ENCODE measurements around the gene GID4. TPM values are rescaled to one million over a fixed set of nuclear protein-coding genes. Genes with fewer than 3 reads are reported as not detected.

Gene GID4
- polyA plus RNA-seq, 2 donors = 6.2 to 7.5 TPM

DNA sequence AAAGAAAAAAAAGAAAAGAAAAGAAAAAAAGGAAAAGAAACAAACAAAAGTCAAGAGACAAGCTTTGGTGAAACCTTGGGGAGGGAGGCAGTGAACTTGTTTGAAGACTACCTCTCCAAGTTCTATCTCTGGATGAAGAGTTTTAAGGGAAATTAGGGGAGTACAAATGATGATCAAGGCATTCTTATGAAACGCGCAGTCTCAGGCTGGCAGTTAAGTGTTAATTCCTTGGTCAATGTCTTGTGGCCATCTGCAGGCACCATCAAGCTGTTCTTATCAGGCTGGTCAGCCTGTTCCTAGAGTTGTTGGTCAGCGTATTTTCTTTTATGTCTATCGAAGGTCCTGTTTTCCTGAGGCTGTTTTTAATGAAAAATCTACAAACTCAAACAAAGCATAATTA, 40.3 kb downstream of the GID4 start:
- 71% methylated on average over 4 of the region's 4 CpGs for WGBS, 2 donors

DNA sequence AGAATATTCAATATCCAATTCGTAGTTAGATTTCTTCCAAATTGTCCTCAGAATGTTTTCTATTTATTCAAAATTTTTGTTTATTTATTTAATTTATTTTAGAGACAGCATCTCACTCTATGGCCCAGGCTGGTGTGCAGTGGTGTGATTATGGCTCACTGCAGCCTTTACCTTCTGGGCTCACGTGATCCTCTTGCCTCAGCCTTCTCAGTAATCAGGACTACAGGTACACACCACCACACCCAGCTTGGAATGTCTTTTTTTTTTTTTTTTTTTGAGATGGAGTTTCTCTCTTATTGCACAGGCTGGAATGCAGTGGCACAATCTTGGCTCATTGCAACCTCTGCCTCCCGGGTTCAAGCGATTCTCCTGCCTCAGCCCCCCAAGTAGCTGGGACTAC, 45.0 kb downstream of the GID4 start:
- Histone ChIP-seq H3K9me3 (ENCODE audit: control insufficient read depth in 2 of 2, insufficient read depth in 1 of 2, low read depth in 1 of 2, low read length in 1 of 2) (no peaks in the 10 kb centered on the region), H3K27ac (ENCODE audit: low read depth in 2 of 2, low read length in 1 of 2) (no peak overlapping the region), H3K4me1 (ENCODE audit: control insufficient read depth in 2 of 2, insufficient read depth in 2 of 2, low read length in 1 of 2) (peaks cover 0 to 4% of the 10 kb centered on the region in 2 donors), H3K36me3 (ENCODE audit: control insufficient read depth in 2 of 2, insufficient read depth in 2 of 2, low read length in 1 of 2) (no peaks in the 10 kb centered on the region), H3K27me3 (ENCODE audit: control insufficient read depth in 1 of 2, insufficient read depth in 2 of 2, low read length in 2 of 2) (no peaks in the 10 kb centered on the region), H3K4me3 (ENCODE audit: low read depth in 1 of 2, low read length in 2 of 2) (no peak overlapping the region)
- WGBS, 2 donors = 83 to 85% methylated on average over 4 of the region's 4 CpGs

More for the DNA sequence above, 40.3 kb downstream of the GID4 start:
- H3K9me3 ChIP-seq (ENCODE audit: control insufficient read depth in 2 of 2, insufficient read depth in 1 of 2, low read depth in 1 of 2, low read length in 1 of 2) = no peaks in the 10 kb centered on the region
- H3K27ac ChIP-seq (ENCODE audit: low read depth in 2 of 2, low read length in 1 of 2) = no peak overlapping the region
- H3K36me3 ChIP-seq (ENCODE audit: control insufficient read depth in 2 of 2, insufficient read depth in 2 of 2, low read length in 1 of 2) = no peaks in the 10 kb centered on the region
- H3K4me1 ChIP-seq (ENCODE audit: control insufficient read depth in 2 of 2, insufficient read depth in 2 of 2, low read length in 1 of 2) = no peaks in the 10 kb centered on the region
- no peak overlapping the region for H3K4me3 ChIP-seq (ENCODE audit: low read depth in 1 of 2, low read length in 2 of 2)
- peaks cover 0 to 2% of the 10 kb centered on the region in 2 donors for H3K27me3 ChIP-seq (ENCODE audit: control insufficient read depth in 1 of 2, insufficient read depth in 2 of 2, low read length in 2 of 2)

DNA sequence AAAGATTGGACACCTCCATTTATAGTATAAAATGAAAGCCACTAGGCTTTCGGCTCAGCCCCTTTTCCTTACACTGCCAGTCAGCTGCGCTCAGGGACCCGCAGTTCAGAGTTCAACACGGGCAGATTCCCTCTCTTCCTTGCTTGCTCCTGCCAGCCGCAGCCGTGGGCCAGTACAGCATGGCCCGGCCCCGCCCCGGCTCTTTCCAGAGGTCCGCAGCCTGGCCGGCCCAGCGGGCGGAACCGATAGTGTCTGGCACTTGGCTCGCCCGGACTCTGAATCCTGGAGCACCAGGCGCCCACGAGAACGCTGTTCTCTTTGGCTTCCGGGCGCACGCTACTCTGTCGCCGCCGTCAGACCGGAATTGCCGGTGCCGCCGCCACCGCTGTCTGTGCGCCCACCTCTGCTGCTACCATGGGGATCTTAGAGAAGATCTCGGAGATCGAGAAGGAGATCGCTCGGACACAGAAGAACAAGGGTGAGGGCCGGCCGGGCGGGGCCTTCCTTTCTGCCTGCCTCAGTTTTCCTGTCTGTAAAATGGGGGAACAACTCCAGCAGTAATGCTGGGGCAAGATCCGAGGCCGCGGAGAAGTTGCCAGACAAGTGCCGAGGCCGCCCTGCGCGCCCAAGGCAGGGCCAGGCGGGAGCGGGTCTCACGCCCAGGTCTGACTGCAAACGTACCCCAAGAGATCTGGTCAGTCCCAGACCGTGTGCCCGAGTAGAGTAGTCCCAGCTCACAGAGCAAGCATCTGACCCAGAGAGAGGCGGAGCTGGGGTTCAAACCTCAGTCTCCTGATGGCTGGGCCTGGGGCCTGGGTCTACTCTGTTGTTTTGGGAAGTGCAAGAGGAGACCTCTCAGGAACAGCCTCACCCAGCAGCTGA, 48.6 kb downstream of the GID4 start, which contains the start of gene DRG2:
Gene DRG2 (plus strand): TSS at position 339 of the 882 bp plus-strand sequence. CDS start 76 bp downstream, at position 415.
- 1% methylated on average over 52 of the region's 52 CpGs for WGBS, 2 donors
- Histone ChIP-seq H3K4me1 (ENCODE audit: control insufficient read depth in 2 of 2, insufficient read depth in 2 of 2, low read length in 1 of 2) (peaks cover 0 to 4% of the 10 kb centered on the region in 2 donors), H3K27me3 (ENCODE audit: control insufficient read depth in 1 of 2, insufficient read depth in 2 of 2, low read length in 2 of 2) (no peaks in the 10 kb centered on the region), H3K36me3 (ENCODE audit: control insufficient read depth in 2 of 2, insufficient read depth in 2 of 2, low read length in 1 of 2) (peaks cover 1 to 2% of the 10 kb centered on the region in 2 donors), H3K9me3 (ENCODE audit: control insufficient read depth in 2 of 2, insufficient read depth in 1 of 2, low read depth in 1 of 2, low read length in 1 of 2) (no peaks in the 10 kb centered on the region), H3K27ac (ENCODE audit: low read depth in 2 of 2, low read length in 1 of 2) (peak within 1 kb of the TSS; percentile 50 to 84), H3K4me3 (ENCODE audit: low read depth in 1 of 2, low read length in 2 of 2) (peak within 1 kb of the TSS; percentile 87 to 98)

GRCh38 chr17:18089613-18090012, 50.4 kb downstream of the GID4 start:
- WGBS, 2 donors = 98% methylated on average over 2 of the region's 2 CpGs
- Histone ChIP-seq H3K27ac (ENCODE audit: low read depth in 2 of 2, low read length in 1 of 2) (no peak overlapping the region), H3K36me3 (ENCODE audit: control insufficient read depth in 2 of 2, insufficient read depth in 2 of 2, low read length in 1 of 2) (peaks cover 3 to 9% of the 10 kb centered on the region in 2 donors), H3K27me3 (ENCODE audit: control insufficient read depth in 1 of 2, insufficient read depth in 2 of 2, low read length in 2 of 2) (no peaks in the 10 kb centered on the region), H3K4me3 (ENCODE audit: low read depth in 1 of 2, low read length in 2 of 2) (no peak overlapping the region), H3K4me1 (ENCODE audit: control insufficient read depth in 2 of 2, insufficient read depth in 2 of 2, low read length in 1 of 2) (peaks cover 0 to 4% of the 10 kb centered on the region in 2 donors), H3K9me3 (ENCODE audit: control insufficient read depth in 2 of 2, insufficient read depth in 1 of 2, low read depth in 1 of 2, low read length in 1 of 2) (no peaks in the 10 kb centered on the region)

DNA sequence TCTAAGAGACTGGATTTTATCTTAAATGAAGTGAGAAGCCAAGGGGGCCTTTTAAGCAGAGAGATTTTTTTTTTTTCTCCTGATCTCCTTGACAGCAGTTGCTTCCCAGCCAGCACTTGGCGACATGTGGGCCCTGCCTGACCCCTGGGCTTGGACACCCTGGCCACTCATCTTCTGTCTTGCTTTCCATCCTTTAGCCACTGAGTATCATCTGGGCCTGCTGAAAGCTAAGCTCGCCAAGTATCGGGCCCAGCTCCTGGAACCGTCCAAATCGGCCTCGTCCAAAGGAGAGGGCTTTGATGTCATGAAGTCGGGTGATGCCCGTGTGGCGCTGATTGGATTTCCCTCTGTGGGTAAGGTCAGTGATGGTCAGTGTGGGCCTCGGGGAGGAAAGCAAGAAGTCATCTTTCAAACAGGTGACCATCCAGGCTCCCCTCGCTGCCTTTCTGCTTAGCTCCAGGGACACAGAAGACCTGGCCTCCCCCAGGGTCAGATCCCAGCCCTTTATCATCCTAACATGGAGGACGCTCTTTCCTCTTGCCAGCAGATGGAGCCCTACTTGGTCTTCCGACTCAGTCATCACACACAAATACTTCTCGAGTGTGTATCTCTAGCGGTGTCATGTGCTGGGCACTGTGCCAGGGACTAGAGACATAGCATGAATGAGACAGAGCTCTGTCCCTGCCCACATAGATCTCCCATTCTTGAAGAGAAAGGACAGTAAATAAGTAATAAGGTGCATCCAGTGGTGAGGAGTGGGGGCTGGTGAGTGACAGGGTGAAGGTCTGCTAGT, 54.6 kb downstream of the GID4 start:
- WGBS, 2 donors = 78 to 79% methylated on average over 15 of the region's 15 CpGs
- Histone ChIP-seq H3K9me3 (ENCODE audit: control insufficient read depth in 2 of 2, insufficient read depth in 1 of 2, low read depth in 1 of 2, low read length in 1 of 2) (no peaks in the 10 kb centered on the region), H3K36me3 (ENCODE audit: control insufficient read depth in 2 of 2, insufficient read depth in 2 of 2, low read length in 1 of 2) (peaks cover 14 to 34% of the 10 kb centered on the region in 2 donors)

DNA sequence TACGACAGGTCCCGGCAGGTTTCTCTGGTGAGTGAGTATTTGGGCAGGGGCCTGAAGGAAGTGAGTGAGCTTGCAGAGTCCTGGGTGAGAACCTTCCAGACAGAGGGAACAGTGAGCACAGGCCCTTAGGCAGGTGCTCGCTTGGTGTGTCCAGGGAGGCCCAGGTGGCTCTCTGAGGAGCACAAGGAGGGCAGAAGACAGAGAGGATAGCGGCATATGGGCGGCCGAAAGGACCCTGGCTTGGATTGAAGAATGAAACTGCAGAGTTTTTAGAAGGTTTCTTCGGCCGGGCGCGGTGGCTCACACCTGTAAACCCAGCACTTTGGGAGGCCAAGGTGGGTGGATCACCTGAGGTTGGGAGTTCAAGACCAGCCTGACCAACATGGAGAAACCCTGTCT, 55.2 kb downstream of the GID4 start:
- no peak overlapping the region for H3K4me3 ChIP-seq (ENCODE audit: low read depth in 1 of 2, low read length in 2 of 2)
- H3K27ac ChIP-seq (ENCODE audit: low read depth in 2 of 2, low read length in 1 of 2) = no peak overlapping the region
- H3K27me3 ChIP-seq (ENCODE audit: control insufficient read depth in 1 of 2, insufficient read depth in 2 of 2, low read length in 2 of 2) = no peaks in the 10 kb centered on the region
- no peaks in the 10 kb centered on the region for H3K9me3 ChIP-seq (ENCODE audit: control insufficient read depth in 2 of 2, insufficient read depth in 1 of 2, low read depth in 1 of 2, low read length in 1 of 2)
- peaks cover 14 to 37% of the 10 kb centered on the region in 2 donors for H3K36me3 ChIP-seq (ENCODE audit: control insufficient read depth in 2 of 2, insufficient read depth in 2 of 2, low read length in 1 of 2)
- WGBS, 2 donors = 94 to 97% methylated on average over 10 of the region's 10 CpGs
- H3K4me1 ChIP-seq (ENCODE audit: control insufficient read depth in 2 of 2, insufficient read depth in 2 of 2, low read length in 1 of 2) = no peaks in the 10 kb centered on the region

More for the DNA sequence above, 54.6 kb downstream of the GID4 start:
- Histone ChIP-seq H3K27me3 (ENCODE audit: control insufficient read depth in 1 of 2, insufficient read depth in 2 of 2, low read length in 2 of 2) (no peaks in the 10 kb centered on the region), H3K4me1 (ENCODE audit: control insufficient read depth in 2 of 2, insufficient read depth in 2 of 2, low read length in 1 of 2) (peaks cover 0 to 2% of the 10 kb centered on the region in 2 donors), H3K27ac (ENCODE audit: low read depth in 2 of 2, low read length in 1 of 2) (no peak overlapping the region), H3K4me3 (ENCODE audit: low read depth in 1 of 2, low read length in 2 of 2) (no peak overlapping the region)

DNA sequence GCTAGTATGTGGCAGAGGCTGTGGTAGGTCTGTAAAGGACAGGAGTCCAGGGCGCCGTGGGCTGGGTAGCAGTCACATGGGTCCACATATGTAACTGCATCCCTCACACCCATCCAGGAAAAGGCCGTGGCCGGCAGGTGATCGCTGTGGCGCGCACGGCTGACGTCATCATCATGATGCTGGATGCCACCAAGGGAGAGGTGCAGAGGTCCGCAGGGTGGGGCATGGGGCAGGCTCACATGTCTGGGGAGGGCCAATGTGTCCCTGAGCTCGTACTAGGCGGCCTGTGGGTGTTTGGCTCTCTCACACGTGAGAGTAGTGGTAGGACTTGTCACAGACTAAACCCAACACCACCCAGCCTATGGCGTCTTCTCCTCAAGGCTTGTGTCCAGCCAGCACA, 60.3 kb downstream of the GID4 start:
- Histone ChIP-seq H3K36me3 (ENCODE audit: control insufficient read depth in 2 of 2, insufficient read depth in 2 of 2, low read length in 1 of 2) (peaks cover 33 to 58% of the 10 kb centered on the region in 2 donors), H3K9me3 (ENCODE audit: control insufficient read depth in 2 of 2, insufficient read depth in 1 of 2, low read depth in 1 of 2, low read length in 1 of 2) (no peaks in the 10 kb centered on the region), H3K4me3 (ENCODE audit: low read depth in 1 of 2, low read length in 2 of 2) (no peak overlapping the region), H3K4me1 (ENCODE audit: control insufficient read depth in 2 of 2, insufficient read depth in 2 of 2, low read length in 1 of 2) (no peaks in the 10 kb centered on the region), H3K27ac (ENCODE audit: low read depth in 2 of 2, low read length in 1 of 2) (no peak overlapping the region), H3K27me3 (ENCODE audit: control insufficient read depth in 1 of 2, insufficient read depth in 2 of 2, low read length in 2 of 2) (no peaks in the 10 kb centered on the region)
- WGBS, 2 donors = 89 to 91% methylated on average over 14 of the region's 14 CpGs

GRCh38 chr17:18100616-18101015, 61.4 kb downstream of the GID4 start:
- Histone ChIP-seq H3K27me3 (ENCODE audit: control insufficient read depth in 1 of 2, insufficient read depth in 2 of 2, low read length in 2 of 2) (no peaks in the 10 kb centered on the region), H3K4me1 (ENCODE audit: control insufficient read depth in 2 of 2, insufficient read depth in 2 of 2, low read length in 1 of 2) (no peaks in the 10 kb centered on the region), H3K9me3 (ENCODE audit: control insufficient read depth in 2 of 2, insufficient read depth in 1 of 2, low read depth in 1 of 2, low read length in 1 of 2) (no peaks in the 10 kb centered on the region), H3K4me3 (ENCODE audit: low read depth in 1 of 2, low read length in 2 of 2) (no peak overlapping the region), H3K36me3 (ENCODE audit: control insufficient read depth in 2 of 2, insufficient read depth in 2 of 2, low read length in 1 of 2) (peaks cover 33 to 69% of the 10 kb centered on the region in 2 donors), H3K27ac (ENCODE audit: low read depth in 2 of 2, low read length in 1 of 2) (no peak overlapping the region)
- 79 to 83% methylated on average over 10 of the region's 10 CpGs for WGBS, 2 donors

- Histone ChIP-seq H3K36me3 (ENCODE audit: control insufficient read depth in 2 of 2, insufficient read depth in 2 of 2, low read length in 1 of 2) (peaks cover 39 to 74% of the 10 kb centered on the region in 2 donors), H3K27me3 (ENCODE audit: control insufficient read depth in 1 of 2, insufficient read depth in 2 of 2, low read length in 2 of 2) (no peaks in the 10 kb centered on the region), H3K27ac (ENCODE audit: low read depth in 2 of 2, low read length in 1 of 2) (no peak overlapping the region), H3K4me1 (ENCODE audit: control insufficient read depth in 2 of 2, insufficient read depth in 2 of 2, low read length in 1 of 2) (no peaks in the 10 kb centered on the region), H3K9me3 (ENCODE audit: control insufficient read depth in 2 of 2, insufficient read depth in 1 of 2, low read depth in 1 of 2, low read length in 1 of 2) (no peaks in the 10 kb centered on the region), H3K4me3 (ENCODE audit: low read depth in 1 of 2, low read length in 2 of 2) (no peak overlapping the region)
- WGBS, 2 donors = 87 to 94% methylated on average over 9 of the region's 9 CpGs
These were observed 62.6 kb downstream of the GID4 start for GRCh38 chr17:18101828-18102227.

Measured in esophagus (tissue), 2 donors.